ENCODE results near the gene AKAP12.
"Not testable (repeated sequence)": the region's sequence is repeated elsewhere in the genome, so short reads cannot be mapped to it uniquely, and the experiment has no call there.

AKAP12 gene

DNA sequence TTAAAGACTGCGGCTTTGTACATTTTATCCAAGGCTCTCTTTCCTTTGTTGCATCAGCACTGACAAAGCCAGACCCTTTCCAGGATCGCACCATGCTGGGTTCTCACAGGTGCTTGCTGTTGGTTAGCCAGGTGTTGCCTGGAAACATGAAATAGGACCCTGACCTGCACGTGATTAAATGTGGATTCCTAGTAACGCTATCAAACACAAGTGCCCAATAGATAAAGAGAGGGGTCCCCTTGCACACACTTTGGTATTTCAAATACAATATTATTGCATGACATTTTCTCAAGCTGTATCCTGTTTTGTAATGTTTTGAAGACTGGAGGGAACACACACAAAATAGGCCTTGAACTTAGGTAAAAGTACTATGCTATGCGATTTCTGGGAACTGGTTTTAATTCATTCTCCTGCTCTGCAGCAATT is 73.3 kb downstream of the AKAP12 start:
- no peak for DNase-seq

DNA sequence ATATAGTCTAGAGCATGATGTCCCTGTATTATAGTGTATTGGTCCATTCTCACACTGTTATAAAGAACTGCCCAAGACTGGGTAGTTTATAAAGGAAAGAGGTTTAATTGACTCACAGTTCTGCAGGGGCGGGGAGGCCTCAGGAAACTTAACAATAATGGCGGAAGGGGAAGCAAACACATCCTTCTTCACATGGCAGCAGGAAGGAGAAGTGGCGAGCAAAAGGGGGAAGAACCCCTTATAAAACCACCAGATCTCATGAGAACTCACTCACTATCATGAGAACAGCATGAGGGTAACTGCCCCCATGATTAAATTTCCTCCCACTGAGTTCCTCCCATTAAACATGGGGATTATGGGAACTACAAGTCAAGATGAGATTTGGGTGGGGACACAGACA is 75.9 kb downstream of the AKAP12 start:
- DNase-seq: not testable (repeated sequence)

GRCh38 chr6:151317103-151317994 is 77.6 kb downstream of the AKAP12 start:
- no peak for DNase-seq

DNA sequence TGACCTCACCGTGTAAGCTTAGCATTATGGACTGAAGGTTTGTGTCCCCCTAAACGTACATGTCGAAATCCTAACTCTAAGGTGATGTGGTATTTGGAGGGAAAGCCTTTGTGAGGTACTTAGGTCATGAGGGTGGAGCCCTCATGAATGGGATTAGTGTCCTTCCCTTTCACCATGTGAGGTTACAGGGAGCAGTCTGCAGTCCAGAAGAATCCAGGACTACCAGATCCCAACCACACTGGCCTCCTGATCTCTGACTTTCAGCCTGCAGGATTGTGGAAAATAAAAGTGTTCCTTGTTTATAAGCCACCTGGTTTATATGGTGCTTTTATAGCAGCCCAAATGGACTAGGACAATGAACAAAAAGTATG is 78.2 kb downstream of the AKAP12 start:
- no peak for DNase-seq

- DNase-seq: no peak
These were observed 80.4 kb downstream of the AKAP12 start for GRCh38 chr6:151320140-151320539.

DNA sequence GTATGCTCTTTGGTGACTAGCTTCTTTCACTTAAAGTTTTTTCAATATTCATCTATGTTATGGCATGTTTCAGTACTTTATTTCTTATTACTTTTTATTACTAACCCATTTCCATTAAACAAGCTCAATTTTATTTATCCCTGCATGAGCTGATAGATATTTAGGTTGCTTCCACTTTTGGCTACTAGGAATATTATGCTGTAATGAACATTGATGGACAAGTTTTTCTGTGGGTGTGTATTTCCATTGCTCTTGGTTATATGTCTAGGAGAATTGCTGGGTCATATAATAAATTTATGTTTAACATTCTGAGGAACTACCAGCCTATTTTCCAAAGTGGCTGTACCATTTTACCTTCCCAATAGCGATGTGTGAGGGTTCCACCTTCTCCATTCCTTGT is 81.7 kb downstream of the AKAP12 start:
- DNase-seq: no peak

- no peak for DNase-seq
These were observed 82.8 kb downstream of the AKAP12 start for GRCh38 chr6:151322570-151322969.

DNA sequence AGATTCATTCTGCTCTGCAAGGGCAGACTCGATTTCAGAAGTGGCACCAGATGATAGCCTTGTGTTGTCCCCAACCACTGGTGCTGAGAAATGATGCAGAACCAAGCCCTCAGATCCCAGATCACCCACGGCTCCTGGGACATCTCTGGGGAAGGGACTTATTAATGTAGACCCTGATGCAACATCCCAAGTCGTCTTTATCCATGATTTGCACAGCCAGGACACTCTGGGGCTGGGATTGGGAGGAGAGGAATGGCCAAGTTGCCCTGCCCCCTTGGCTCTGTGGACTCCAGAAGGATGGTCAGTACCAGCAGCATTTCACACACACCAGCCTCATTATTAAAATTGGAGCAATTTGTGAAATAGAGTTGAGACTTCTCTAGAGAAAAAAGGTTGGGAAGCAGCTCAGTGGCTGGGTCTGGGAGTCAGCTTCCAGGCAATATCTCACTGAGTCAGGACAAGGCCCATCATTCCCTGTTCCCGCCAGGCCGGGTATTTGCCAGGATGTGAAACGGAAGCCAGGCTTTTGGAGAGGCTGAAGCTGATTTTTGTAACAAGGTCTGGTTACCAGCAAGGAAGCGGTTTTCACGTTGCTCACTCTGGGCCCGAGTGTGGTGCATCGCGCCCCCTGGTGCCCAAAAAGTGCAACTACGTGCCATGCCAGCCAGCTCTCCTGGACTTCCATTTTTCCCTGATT is 84.2 kb downstream of the AKAP12 start:
- DNase-seq: peak; percentile 68

GRCh38 chr6:151324488-151324825 is 84.7 kb downstream of the AKAP12 start:
- DNase-seq: no peak

DNA sequence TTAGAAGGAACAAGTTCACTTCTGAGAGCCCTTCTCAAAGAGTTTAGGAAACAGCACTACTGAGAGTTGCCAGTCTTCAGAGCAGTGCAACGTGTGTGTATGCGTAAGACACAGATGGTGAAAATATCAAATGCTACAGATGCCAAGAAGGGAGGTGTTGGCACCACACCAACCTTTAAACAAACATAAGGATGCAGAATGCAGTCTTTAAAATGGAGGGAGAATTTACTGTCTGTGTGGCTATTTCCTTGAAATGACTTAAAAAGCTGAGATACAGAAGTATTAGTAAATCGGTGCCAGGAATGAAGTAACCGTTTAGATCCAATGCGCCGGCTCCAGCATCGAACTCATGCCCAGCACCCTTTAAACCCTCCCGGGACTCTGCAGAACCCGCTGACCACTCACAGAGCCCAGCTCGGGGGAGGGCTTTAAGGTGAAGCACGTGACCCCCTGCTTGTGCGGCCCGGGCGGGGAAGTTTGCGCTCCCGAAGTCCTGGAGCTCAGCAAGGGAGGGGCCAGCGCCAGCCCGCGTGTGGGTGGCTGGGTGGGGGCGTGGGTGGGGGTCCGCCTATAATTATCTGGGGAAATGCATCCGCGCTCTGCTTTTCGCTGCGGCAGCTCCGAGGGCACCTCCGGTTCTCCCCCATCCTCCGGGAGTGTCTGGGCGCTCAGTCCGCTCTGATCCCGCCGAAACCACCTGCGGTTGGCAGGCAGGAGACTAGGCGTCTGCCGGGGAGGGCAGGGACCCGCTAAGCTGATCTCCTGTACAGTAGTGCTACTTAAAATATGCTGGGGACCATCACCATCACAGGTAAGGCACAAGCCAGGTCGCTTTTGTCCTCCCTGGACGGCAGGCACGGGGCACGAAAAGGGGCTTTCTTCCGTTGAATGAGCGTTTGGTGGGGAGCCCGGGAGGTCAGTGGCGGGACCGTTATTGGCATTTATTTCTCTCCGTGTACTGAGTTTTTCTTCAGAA is 85.6 kb downstream of the AKAP12 start:
- DNase-seq: no peak

GRCh38 chr6:151326116-151326825 is 86.5 kb downstream of the AKAP12 start:
- no peak for DNase-seq

DNA sequence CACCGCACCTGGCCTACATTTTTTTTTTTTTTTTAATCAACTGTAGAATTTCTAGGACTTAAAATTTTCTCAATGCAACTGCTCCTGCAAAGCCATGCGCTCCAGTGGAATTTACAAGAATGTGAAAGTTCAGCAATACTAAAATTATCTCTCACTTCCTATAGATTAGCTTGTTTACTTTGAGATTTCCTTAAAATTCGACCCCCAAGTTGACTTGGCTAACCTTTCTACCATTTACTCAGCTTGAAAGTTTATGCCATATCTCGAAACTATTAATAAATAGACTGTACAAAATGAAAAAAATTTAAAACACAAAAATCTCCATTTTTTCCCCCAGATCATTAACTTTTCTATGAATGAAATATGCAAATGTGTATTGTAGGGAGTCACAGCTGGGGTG is 87.3 kb downstream of the AKAP12 start:
- no peak for DNase-seq

DNA sequence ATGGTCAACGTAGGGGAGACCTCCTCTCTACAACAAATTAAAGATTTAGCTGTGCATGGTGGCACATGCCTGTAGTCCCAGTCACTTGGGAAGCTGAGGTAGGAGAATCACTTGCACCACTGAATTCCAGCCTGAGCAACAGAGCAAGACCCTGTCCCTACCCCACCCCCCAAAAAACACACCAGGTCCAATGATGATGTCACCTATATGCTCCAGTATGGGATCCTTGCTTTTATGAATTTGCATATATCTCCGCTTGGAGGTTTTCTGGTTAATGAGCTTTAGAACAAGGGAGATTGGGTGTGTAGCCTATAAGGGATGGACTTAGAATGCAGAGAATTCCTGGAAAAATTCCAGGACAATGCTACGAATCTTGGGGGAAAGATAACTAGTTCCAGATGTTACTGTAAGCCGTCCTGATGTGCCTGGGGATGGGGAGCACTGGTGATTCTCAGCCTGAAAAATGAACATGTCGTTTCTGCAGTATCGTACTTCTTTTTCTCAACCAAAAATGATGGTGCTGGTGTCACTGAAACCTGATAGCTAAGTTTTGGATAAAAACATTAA is 90.4 kb downstream of the AKAP12 start:
- no peak for DNase-seq

DNA sequence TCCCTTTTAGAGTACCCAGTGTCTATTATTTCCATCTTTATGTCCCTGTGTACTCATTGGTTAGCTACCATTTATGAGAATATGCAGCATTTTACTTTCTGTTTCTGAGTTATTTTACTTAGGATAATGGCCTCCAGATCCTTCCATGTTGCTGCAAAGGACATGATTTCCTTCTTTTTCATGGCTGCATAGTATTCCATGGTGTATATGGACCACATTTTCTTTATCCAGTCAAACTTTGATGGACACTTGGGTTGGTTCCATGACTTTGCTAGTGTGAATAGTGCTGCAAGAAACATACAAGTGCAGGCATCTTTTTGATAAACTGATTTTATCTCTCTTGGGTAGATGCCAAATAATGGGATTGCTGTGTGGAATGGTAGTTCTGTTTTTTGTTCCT is 96.2 kb downstream of the AKAP12 start:
- no peak for DNase-seq

DNA sequence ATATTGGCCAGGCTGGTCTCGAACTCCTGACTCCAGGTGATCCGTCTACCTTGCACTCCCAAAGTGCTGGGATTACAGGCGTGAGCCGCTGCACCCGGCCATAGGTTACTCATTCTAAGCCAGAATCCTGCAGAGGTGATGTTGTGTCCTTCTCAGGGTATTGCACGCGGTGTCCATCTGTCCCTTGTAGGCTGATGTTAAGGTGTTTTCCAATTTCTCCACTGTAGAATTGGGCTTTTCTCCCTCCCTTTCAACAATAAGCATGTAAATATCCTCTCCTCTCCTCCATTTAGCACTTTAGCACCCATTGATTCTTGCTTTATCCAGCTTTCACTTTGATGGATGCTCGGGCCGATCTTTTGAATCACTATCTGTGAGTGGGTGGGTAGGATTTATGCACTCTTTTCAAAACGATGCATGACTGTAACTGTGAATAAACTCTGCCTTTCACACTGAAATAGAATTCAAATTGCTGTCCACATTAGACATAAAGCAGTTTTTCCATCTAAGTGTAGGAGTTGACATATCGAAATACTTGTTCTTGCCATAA is 99.0 kb downstream of the AKAP12 start:
- DNase-seq: no peak

DNA sequence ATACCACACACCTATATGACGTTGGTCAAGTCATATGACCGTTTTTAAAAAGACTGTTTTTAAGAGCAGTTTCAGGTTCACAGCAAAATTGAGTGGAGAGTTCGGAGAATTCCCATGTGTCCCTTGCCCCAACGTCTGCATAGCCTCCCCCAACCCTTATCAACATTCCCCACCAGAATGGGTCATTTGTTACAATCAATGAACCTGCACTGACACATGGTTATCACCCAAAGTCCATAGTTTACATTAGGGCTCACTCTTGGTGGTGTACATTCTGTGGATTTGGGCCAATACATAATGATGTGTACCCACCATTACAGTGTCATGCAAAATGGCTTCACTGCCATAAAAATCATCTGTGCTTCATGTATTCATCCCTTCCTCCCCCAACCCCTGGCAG is 99.6 kb downstream of the AKAP12 start:
- DNase-seq: no peak

DNA sequence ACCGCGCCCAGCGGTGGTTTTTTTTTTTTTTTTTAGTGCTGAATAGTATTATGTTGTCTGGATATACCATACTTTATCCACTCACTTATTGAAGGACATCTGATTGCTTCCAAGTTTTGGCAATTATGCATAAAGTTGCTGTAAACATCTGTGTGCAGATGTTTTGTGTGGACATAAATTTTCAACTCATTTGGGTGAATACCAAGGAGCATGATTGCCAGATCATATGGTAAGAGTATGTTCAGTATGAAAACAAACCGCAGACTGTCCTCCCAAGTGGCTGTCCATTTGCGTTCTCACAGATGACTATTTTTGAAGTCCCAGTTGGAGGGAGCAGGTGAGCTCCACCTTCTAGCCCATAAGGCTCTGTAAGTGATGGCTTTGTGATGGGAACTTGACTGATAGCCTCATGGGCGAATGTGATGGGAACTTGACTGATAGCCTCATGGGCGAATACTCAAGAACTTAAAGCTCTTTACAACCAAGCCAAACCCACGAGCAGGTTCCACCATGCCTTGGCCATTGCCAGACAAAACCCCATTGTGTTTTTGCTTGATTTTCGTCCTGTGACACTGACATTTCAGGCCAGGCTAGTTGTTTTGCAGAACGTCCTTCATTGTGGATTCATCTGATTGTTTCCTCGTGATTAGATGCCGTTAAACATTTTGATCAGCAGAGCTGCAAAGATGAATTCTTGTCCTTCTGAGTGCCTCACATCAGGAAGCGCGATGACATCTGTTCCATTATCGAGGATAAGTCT is 100.6 kb downstream of the AKAP12 start:
- no peak for DNase-seq

GRCh38 chr6:151341476-151342195 is 101.9 kb downstream of the AKAP12 start:
- no peak for DNase-seq

GRCh38 chr6:151342750-151343149 is 103.0 kb downstream of the AKAP12 start:
- not testable (repeated sequence) for DNase-seq

- no peak for DNase-seq
These were observed 110.0 kb downstream of the AKAP12 start for GRCh38 chr6:151349651-151350270.

Data from SHP77 treated with DMSO at 0.1 percent for 48 hours (cell line).